CD4-positive, alpha-beta T cell (primary cell): ENCODE results near the gene VSTM2L. TPM values are rescaled to one million over a fixed set of nuclear protein-coding genes. Genes with fewer than 3 reads are reported as not detected.

Experiments
- ATAC-seq: fragments of 200-7000 bp; cut with Tn5 transposase; one replicate; pipeline ENCODE4 v1.10.0; 2022; ENCODE audit warnings: mild to moderate bottlenecking; ENCODE audit not compliant: poor library complexity
- CTCF ChIA-PET: fragments of 350-600 bp; sonication (Branson Sonifier 250); formaldehyde crosslinking; loops from one replicate; lab custom pipeline; 2021; ENCODE audit warnings: antibody characterized with exemption, inconsistent platforms; lab: Charles Lee
- POLR2A ChIA-PET: fragments of 350-600 bp; sonication (Branson Sonifier 250); formaldehyde crosslinking; loops from one replicate; lab custom pipeline; 2021; ENCODE audit warnings: antibody characterized with exemption, inconsistent platforms; lab: Charles Lee
- DNase-seq, 14 experiments: peaks; one replicate each; pipeline ENCODE4 v3.0.0-alpha.2; 2013 to 2020; ENCODE audit warnings: mixed read lengths in 2 of 14
- H3K27ac ChIP-seq, 2 donors: one replicate each; pipeline versions ENCODE4 v1.5.1 to v1.7.0; 2013; ENCODE audit warnings: low read length in 2 of 2, low read depth in 1 of 2, mild to moderate bottlenecking in 1 of 2
- H3K27me3 ChIP-seq, 2 experiments: 1 replicate in 1 of 2; 2 replicates in 1 of 2; pipeline versions ENCODE4 v1.6.1 to v1.7.0; 2013; ENCODE audit warnings: low read length in 2 of 2, control low read depth in 1 of 2, mild to moderate bottlenecking in 1 of 2, moderate library complexity in 1 of 2; ENCODE audit not compliant: insufficient read depth in 2 of 2, control insufficient read depth in 1 of 2
- H3K36me3 ChIP-seq: one replicate; pipeline ENCODE4 v1.6.1; 2013; ENCODE audit warnings: low read length, control low read depth; ENCODE audit not compliant: insufficient read depth
- H3K4me1 ChIP-seq: one replicate; pipeline ENCODE4 v1.6.1; 2013; ENCODE audit warnings: low read length, control low read depth; ENCODE audit not compliant: insufficient read depth
- H3K4me3 ChIP-seq: one replicate; pipeline ENCODE4 v1.5.1; 2013; ENCODE audit warnings: mild to moderate bottlenecking, low read length, moderate library complexity
- H3K9me3 ChIP-seq, 2 experiments: 1 replicate in 1 of 2; 2 replicates in 1 of 2; pipeline versions ENCODE4 v1.6.1 to v1.7.0; 2013; ENCODE audit warnings: low read length in 2 of 2, mild to moderate bottlenecking in 2 of 2, control low read depth in 1 of 2, moderate library complexity in 1 of 2; ENCODE audit not compliant: control insufficient read depth in 1 of 2, insufficient read depth in 1 of 2
- H3K27ac Mint-ChIP-seq: one replicate; pipeline ENCODE4 v1.8.0; 2020; ENCODE audit warnings: mixed read lengths
- H3K27me3 Mint-ChIP-seq: one replicate; pipeline ENCODE4 v1.8.0; 2021; ENCODE audit warnings: mixed read lengths
- H3K36me3 Mint-ChIP-seq: one replicate; pipeline ENCODE4 v1.8.0; 2021; ENCODE audit warnings: low read depth, mixed read lengths
- H3K4me1 Mint-ChIP-seq: one replicate; pipeline ENCODE4 v1.8.0; 2021; ENCODE audit warnings: low read depth, mixed read lengths
- H3K4me3 Mint-ChIP-seq: one replicate; pipeline ENCODE4 v1.8.0; 2020; ENCODE audit warnings: mild to moderate bottlenecking, mixed read lengths
- H3K9me3 Mint-ChIP-seq: one replicate; pipeline ENCODE4 v1.8.0; 2020; ENCODE audit warnings: mixed read lengths
- intact Hi-C, 2 experiments: fragments of 100-400 bp; cut with DNase I in 1 of 2; cut with micrococcal nuclease in 1 of 2; formaldehyde crosslinking; loops; one replicate each; pipeline versions ENCODE4 v1.15.1 to v1.9.0; 2023 to 2025; cut with DNase I, micrococcal nuclease
- total RNA-seq, 174 experiments: library from RNA in 2 of 174; stranded (reverse) in 2 of 174; gene quantifications; one replicate each; pipeline ENCODE4 v1.2.3 and lab custom pipeline; 2021 to 2026
- TF ChIP-seq, protein P1 (sequence below): fragments of 200-600 bp; IDR thresholded peaks from one replicate; pipeline ENCODE4 v1.8.0; 2022; ENCODE audit warnings: antibody characterized with exemption, mild to moderate bottlenecking

The VSTM2L gene
- total RNA-seq, 2 experiments from 2014 or later = not detected

DNA sequence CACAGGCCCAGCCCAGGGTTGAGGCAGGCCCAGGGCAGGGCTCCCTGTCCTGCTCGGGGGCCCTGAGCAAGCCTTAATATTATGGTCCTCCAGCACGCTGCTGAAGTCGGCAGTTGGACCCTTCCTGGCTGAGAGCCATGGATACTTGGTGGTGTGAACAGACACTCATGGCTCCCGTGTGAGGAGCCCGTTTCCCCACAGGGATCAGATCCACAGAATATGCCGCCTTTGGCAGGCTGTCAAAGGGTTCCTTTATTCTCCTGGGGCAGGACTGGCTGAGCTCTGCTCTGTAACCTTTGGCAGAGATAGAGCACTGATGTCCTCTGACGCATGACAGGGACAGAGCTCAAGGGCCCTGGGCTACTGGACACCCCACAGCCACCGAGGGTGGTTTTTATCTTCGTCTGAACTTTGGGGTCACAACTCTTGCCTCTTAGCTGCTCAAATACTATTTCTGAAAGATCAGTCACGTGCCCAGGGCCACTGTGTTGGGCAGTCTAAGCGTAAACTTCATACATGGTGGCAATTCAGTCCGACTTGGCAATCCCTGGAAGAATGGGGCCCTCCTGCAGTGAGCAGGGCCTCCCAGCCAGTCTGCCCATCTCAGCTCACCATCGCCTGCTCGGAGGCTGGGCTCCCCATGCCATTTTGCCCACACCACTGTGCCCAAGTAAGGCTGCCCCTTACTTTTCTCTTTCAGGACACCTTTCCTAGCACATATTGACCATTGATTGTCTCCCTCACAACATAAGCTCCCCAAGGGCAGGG is 81.3 kb downstream of the VSTM2L start:
- Histone ChIP-seq H3K4me1 (no peaks in the 10 kb centered on the region), H3K27me3 (no peaks in the 10 kb centered on the region), H3K36me3 (peaks cover 48% of the 10 kb centered on the region), H3K9me3 (no peaks in the 10 kb centered on the region), H3K4me3 (no peak overlapping the region), H3K27ac (no peak overlapping the region)
- DNase-seq (no peak), ATAC-seq (no peak)
- Mint-ChIP-seq H3K4me1 (no peaks in the 10 kb centered on the region), H3K27ac (no peak overlapping the region), H3K36me3 (peaks cover 67% of the 10 kb centered on the region), H3K27me3 (no peaks in the 10 kb centered on the region), H3K9me3 (no peaks in the 10 kb centered on the region), H3K4me3 (no peak overlapping the region)
- CTCF ChIA-PET = no interaction called here
- POLR2A ChIA-PET = no interaction called here
- TF ChIP-seq, protein P1, sequence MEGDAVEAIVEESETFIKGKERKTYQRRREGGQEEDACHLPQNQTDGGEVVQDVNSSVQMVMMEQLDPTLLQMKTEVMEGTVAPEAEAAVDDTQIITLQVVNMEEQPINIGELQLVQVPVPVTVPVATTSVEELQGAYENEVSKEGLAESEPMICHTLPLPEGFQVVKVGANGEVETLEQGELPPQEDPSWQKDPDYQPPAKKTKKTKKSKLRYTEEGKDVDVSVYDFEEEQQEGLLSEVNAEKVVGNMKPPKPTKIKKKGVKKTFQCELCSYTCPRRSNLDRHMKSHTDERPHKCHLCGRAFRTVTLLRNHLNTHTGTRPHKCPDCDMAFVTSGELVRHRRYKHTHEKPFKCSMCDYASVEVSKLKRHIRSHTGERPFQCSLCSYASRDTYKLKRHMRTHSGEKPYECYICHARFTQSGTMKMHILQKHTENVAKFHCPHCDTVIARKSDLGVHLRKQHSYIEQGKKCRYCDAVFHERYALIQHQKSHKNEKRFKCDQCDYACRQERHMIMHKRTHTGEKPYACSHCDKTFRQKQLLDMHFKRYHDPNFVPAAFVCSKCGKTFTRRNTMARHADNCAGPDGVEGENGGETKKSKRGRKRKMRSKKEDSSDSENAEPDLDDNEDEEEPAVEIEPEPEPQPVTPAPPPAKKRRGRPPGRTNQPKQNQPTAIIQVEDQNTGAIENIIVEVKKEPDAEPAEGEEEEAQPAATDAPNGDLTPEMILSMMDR = no peak
- intact Hi-C loops = no loop called here

DNA sequence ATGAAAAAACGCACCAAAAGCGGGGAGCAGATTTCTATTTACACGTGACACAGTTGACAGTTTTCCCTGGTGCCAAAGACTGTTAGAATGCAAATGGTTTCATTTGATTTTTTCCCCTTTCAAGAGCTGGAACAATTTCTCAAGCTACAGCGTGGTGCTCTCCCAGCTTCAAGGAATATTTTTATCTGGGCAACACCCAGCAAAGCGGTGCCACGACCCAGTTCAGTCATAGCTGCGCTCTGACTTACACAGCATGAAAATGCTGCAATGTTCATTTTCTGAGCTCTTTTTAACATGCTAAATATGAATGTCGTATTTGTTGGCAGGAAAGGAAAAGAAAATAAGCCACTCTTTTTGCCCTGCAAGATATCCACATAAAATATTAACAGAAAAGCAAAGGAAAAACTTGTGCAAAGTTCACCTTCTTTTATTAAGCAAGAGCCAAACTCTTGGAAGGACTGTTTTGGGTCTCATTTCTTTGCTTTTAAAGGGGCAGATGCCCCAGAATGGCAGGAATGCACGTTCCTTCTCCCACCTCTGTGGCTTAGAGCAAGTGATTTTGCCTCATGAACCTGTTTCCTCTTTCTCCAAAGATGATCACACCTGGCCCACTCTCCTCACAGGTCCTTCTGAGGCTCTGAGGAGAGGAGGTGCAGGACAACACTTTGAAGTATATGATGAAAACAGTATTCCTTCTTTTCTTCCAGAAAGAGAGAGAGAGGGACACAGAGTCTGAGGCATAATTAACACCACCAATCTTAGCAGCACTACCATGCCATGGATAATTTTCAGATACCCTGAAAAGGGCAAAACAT is 83.3 kb downstream of the VSTM2L start:
- POLR2A ChIA-PET = interaction anchor here (1.4 kb wide), 1 partner anchor 21 kb away, joined by 3 read pairs; no protein-coding TSS in a partner anchor
- CTCF ChIA-PET = no interaction called here
- no peaks in the 10 kb centered on the region for H3K9me3 ChIP-seq
- H3K4me1 ChIP-seq = peaks cover 12% of the 10 kb centered on the region
- TF ChIP-seq, protein P1 = no peak
- H3K4me3 ChIP-seq = no peak overlapping the region
- no peaks in the 10 kb centered on the region for H3K9me3 Mint-ChIP-seq
- no peak for ATAC-seq
- peaks cover 48% of the 10 kb centered on the region for H3K36me3 ChIP-seq
- H3K36me3 Mint-ChIP-seq = peaks cover 80% of the 10 kb centered on the region
- DNase-seq = no peak
- H3K27me3 ChIP-seq = no peaks in the 10 kb centered on the region
- H3K4me3 Mint-ChIP-seq = no peak overlapping the region
- intact Hi-C loops = no loop called here
- no peak overlapping the region for H3K27ac Mint-ChIP-seq
- H3K4me1 Mint-ChIP-seq = peaks cover 18% of the 10 kb centered on the region
- H3K27me3 Mint-ChIP-seq = no peaks in the 10 kb centered on the region
- H3K27ac ChIP-seq = no peak overlapping the region

DNA sequence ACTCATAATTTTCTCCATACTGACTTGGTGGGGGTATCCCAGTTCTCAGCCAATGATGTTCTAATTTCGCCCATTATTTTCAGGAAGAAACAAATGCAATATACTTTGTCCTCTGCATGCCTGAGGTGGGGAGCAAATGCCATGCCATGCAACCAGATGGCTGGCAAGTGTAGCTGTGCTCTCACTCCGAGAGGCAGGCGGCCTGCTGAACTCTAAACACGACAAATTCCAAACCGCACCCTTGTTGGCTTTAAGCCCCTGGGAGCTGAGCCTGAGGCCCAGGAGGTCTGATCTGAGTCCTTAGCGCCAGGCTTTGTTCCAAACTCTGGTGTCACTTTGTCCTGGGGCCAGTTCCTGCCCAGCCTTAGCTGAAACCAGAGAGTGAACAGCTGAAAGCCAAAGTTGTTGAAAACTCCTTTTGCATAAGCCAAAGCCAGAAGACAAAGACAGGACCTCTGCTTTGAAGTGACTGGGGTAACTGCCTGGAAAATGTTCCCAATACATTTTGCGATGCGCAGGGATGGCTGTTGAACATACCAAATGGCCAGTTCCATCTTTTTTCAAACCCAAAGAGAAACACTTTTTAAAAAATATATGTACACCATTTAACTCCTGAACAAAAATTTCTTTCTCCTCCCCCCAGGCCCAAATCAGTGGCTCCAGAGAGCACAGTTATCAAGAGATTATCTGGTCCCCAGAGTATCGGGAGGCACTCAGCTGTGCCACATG is 84.1 kb downstream of the VSTM2L start:
- Histone ChIP-seq H3K4me3 (no peak overlapping the region), H3K9me3 (no peaks in the 10 kb centered on the region), H3K36me3 (peaks cover 48% of the 10 kb centered on the region), H3K27me3 (no peaks in the 10 kb centered on the region), H3K27ac (no peak overlapping the region), H3K4me1 (peaks cover 13% of the 10 kb centered on the region)
- no peaks in the 10 kb centered on the region for H3K27me3 Mint-ChIP-seq
- H3K36me3 Mint-ChIP-seq = peaks cover 79% of the 10 kb centered on the region
- intact Hi-C loops = no loop called here
- ChIA-PET POLR2A (interaction anchor here (1.4 kb wide), 1 partner anchor 20 kb away, joined by 3 read pairs; no protein-coding TSS in a partner anchor), CTCF (no interaction called here)
- no peak overlapping the region for H3K27ac Mint-ChIP-seq
- ATAC-seq (no peak), DNase-seq (no peak)
- TF ChIP-seq, protein P1 = no peak
- H3K4me1 Mint-ChIP-seq = peaks cover 24% of the 10 kb centered on the region
- H3K4me3 Mint-ChIP-seq = no peak overlapping the region
- H3K9me3 Mint-ChIP-seq = no peaks in the 10 kb centered on the region
